ENCODE measurements around the gene GPATCH11. TPM values are rescaled to one million over a fixed set of nuclear protein-coding genes. Genes with fewer than 3 reads are reported as not detected.

The GPATCH11 gene
- total RNA-seq, 4 donors from 2014 or later, result 30.3 to 61.4 (median 43.8) TPM

- no peak for TF ChIP-seq CTCF (IDR thresholded peaks at IDR 0.05; ENCODE audit: low read depth)
Measured at GRCh38 chr2:37085731-37086147, 1.4 kb downstream of the GPATCH11 start.

GRCh38 chr2:37090019-37090477, 5.7 kb downstream of the GPATCH11 start:
- no peak for TF ChIP-seq CTCF (IDR thresholded peaks at IDR 0.05; ENCODE audit: low read depth)

GRCh38 chr2:37091873-37092272, 7.6 kb downstream of the GPATCH11 start:
- TF ChIP-seq CTCF (IDR thresholded peaks at IDR 0.05; ENCODE audit: low read depth), result no peak

GRCh38 chr2:37096568-37096967, 12.2 kb downstream of the GPATCH11 start:
- no peak for TF ChIP-seq CTCF (IDR thresholded peaks at IDR 0.05; ENCODE audit: low read depth)

GRCh38 chr2:37098416-37099118, 14.2 kb downstream of the GPATCH11 start:
- no peak for TF ChIP-seq CTCF (IDR thresholded peaks at IDR 0.05; ENCODE audit: low read depth)

GRCh38 chr2:37100054-37100453, 15.7 kb downstream of the GPATCH11 start:
- TF ChIP-seq CTCF (IDR thresholded peaks at IDR 0.05; ENCODE audit: low read depth), result no peak

- no peak for TF ChIP-seq CTCF (IDR thresholded peaks at IDR 0.05; ENCODE audit: low read depth)
Measured at GRCh38 chr2:37102588-37102987, 18.3 kb downstream of the GPATCH11 start.

Measured in subcutaneous adipose tissue (tissue), 4 donors.